ENCODE measurements around the gene KCNC1. TPM values are rescaled to one million over a fixed set of nuclear protein-coding genes. Genes with fewer than 3 reads are reported as not detected.

The KCNC1 gene
- total and polyA plus RNA-seq, 9 of the 15 experiments (the other 6 are each of a cell fraction or from before 2014, with no cell fraction given) = 0.05 to 0.08 TPM; not detected in 7

DNA sequence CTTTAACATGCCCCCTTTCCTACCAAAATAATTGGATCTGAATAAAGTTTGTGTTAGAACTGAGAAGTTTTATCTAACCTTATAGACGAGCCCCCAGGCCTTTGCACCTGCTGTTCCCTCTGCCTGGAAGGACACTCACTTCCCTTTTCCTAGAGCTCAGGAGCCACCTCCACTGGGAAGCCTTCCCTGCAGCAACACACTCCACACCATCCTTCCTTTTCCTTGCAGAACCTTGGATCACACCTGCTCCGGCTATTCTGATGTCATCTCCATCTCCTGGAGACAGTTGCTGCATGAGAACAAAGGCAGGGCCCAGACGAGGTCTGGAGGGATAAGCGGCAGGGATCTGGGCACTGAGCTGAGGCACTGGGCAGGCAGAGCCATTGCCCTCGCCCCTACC, 37.8 kb upstream of the KCNC1 start:
- no peaks in the 10 kb centered on the region for H3K9me1 ChIP-seq (ENCODE audit: control insufficient read depth, insufficient read depth, low read length)
- peaks cover 33 to 48% of the 10 kb centered on the region in 2 experiments for H3K27me3 ChIP-seq (ENCODE audit: control insufficient read depth in 2 of 2, insufficient read depth in 2 of 2, low read length in 2 of 2)
- H3K79me2 ChIP-seq (ENCODE audit: control insufficient read depth, insufficient read depth, low read length) = no peaks in the 10 kb centered on the region
- TF ChIP-seq ZBTB43 (CRISPR knock-in tag; IDR thresholded peaks at IDR 0.05) (no peak), SPI1 (IDR thresholded peaks at IDR 0.05; ENCODE audit: borderline replicate concordance, low read depth, low read length) (peak; percentile 83), ZFP36 (IDR thresholded peaks at IDR 0.05; ENCODE audit: low read depth, low read length, partially characterized antibody) (peak; percentile 73), EZH2 (IDR thresholded peaks at IDR 0.05; ENCODE audit: borderline replicate concordance, low read depth, low read length) (0 out of 2 replicates have a peak, but pooled peaks have one; percentile 13)
- in situ Hi-C loops (cut with MboI) (no loop called here), intact Hi-C loops (cut with micrococcal nuclease) (no loop called here)
- no peaks in the 10 kb centered on the region for H3K36me3 ChIP-seq (ENCODE audit: control insufficient read depth, insufficient read depth, low read length)
- no peaks in the 10 kb centered on the region for H4K20me1 ChIP-seq (replicated peaks; ENCODE audit: control insufficient read depth, insufficient read depth, low read length)
- H3K4me1 ChIP-seq (replicated peaks in 1 of 2; ENCODE audit: control insufficient read depth in 2 of 2, insufficient read depth in 2 of 2, low read length in 2 of 2) = peaks cover 10% of the 10 kb centered on the region in 2 experiments
- no peaks in the 10 kb centered on the region for H3K9me3 ChIP-seq (replicated peaks; ENCODE audit: control insufficient read depth, insufficient read depth, low read depth, low read length)
- CTCF ChIA-PET (ENCODE audit: low intra/inter-chr PET ratio) = no interaction called here
- H3K4me2 ChIP-seq (ENCODE audit: insufficient read depth, low read length) = no peak overlapping the region
- no peak overlapping the region for H3K4me3 ChIP-seq
- POLR2A ChIA-PET = interaction anchor here (0.7 kb wide), 1 partner anchor 26 kb away, joined by 4 read pairs; no protein-coding TSS in a partner anchor
- FAIRE-seq = no peak
- 0% methylated on average over 5 of the region's 5 CpGs for WGBS (ENCODE audit: insufficient coverage, low coverage, missing lambda C conversion rate)
- H2AFZ ChIP-seq (ENCODE audit: low read depth, low read length) = no peak overlapping the region
- no peak for ATAC-seq
- no peak overlapping the region for H3K9ac ChIP-seq (ENCODE audit: insufficient read depth in 1 of 2, low read depth in 2 of 2, low read length in 2 of 2)
- no peak overlapping the region for H3K27ac ChIP-seq (ENCODE audit: extremely low read depth, low read depth, low read length)
- BruUV-seq (replicated peaks) = no TSS peak
- DNase-seq (ENCODE audit: extremely low read depth in 1 of 4, low spot score in 3 of 4) = no peak

Data from K562 (cell line).